ENCODE data around the gene VWA3A. TPM values are rescaled to one million over a fixed set of nuclear protein-coding genes. Genes with fewer than 3 reads are reported as not detected.

The VWA3A gene
- total RNA-seq, 1 donor from 2014 or later: not detected

DNA sequence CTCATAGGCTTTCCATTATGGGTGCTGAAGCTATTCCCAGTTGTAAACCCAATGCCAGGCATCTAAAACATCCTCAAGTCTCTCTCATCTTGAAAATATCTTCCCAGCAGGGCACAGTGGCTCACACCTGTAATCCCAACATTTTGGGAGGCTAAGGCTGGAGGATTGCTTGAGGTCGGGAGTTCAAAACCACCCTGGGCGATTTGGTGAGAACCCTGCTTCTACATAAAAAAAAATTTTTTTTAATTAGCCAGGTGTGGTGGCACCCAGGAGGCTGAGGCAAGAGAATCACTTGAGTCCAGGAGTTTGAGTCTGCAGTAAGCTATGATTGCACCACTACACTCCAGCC, 100.7 kb downstream of the VWA3A start:
- peaks cover 3% of the 10 kb centered on the region for H3K9me3 Mint-ChIP-seq (ENCODE audit: unreplicated experiment)
- H3K4me3 ChIP-seq (ENCODE audit: insufficient read depth, low read depth, low read length): peak overlapping the region; percentile 71
- H3K4me1 ChIP-seq (ENCODE audit: insufficient read depth, low read length): peaks cover 25% of the 10 kb centered on the region
- H3K9ac ChIP-seq (ENCODE audit: low read length): no peak overlapping the region
- H2AFZ ChIP-seq (ENCODE audit: low read depth, low read length): no peak overlapping the region
- H3K79me2 ChIP-seq (ENCODE audit: insufficient read depth, low read length): no peaks in the 10 kb centered on the region
- no peaks in the 10 kb centered on the region for H4K20me1 ChIP-seq (ENCODE audit: insufficient read depth, low read length)
- no peaks in the 10 kb centered on the region for H3K27me3 ChIP-seq (ENCODE audit: insufficient read depth, low read length)
- H3K4me2 ChIP-seq (ENCODE audit: low read length): peak overlapping the region; percentile 95
- H3K36me3 Mint-ChIP-seq (ENCODE audit: low read depth, unreplicated experiment): no peaks in the 10 kb centered on the region
- peaks cover 7% of the 10 kb centered on the region for H3K4me1 Mint-ChIP-seq (ENCODE audit: low read depth, unreplicated experiment)
- no peak for TF ChIP-seq EZH2 (IDR thresholded peaks at IDR 0.05; ENCODE audit: insufficient read depth, low read length)
- TF ChIP-seq, protein P1, sequence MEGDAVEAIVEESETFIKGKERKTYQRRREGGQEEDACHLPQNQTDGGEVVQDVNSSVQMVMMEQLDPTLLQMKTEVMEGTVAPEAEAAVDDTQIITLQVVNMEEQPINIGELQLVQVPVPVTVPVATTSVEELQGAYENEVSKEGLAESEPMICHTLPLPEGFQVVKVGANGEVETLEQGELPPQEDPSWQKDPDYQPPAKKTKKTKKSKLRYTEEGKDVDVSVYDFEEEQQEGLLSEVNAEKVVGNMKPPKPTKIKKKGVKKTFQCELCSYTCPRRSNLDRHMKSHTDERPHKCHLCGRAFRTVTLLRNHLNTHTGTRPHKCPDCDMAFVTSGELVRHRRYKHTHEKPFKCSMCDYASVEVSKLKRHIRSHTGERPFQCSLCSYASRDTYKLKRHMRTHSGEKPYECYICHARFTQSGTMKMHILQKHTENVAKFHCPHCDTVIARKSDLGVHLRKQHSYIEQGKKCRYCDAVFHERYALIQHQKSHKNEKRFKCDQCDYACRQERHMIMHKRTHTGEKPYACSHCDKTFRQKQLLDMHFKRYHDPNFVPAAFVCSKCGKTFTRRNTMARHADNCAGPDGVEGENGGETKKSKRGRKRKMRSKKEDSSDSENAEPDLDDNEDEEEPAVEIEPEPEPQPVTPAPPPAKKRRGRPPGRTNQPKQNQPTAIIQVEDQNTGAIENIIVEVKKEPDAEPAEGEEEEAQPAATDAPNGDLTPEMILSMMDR (IDR thresholded peaks at IDR 0.05; ENCODE audit: insufficient read depth, low read depth, low read length): no peak
- no peaks in the 10 kb centered on the region for H3K27me3 Mint-ChIP-seq (ENCODE audit: low read depth, unreplicated experiment)
- no peak overlapping the region for H3K27ac ChIP-seq (ENCODE audit: low read depth, low read length)
- H3K9me3 ChIP-seq (ENCODE audit: insufficient read depth, low read depth, low read length): no peaks in the 10 kb centered on the region
- DNase-seq (ENCODE audit: low read depth) (no peak), FAIRE-seq (no peak)
- H3K4me3 Mint-ChIP-seq (ENCODE audit: unreplicated experiment): no peak overlapping the region
- no peak overlapping the region for H3K27ac Mint-ChIP-seq (ENCODE audit: unreplicated experiment)
- no peaks in the 10 kb centered on the region for H3K36me3 ChIP-seq (ENCODE audit: insufficient read depth, low read length)

DNA sequence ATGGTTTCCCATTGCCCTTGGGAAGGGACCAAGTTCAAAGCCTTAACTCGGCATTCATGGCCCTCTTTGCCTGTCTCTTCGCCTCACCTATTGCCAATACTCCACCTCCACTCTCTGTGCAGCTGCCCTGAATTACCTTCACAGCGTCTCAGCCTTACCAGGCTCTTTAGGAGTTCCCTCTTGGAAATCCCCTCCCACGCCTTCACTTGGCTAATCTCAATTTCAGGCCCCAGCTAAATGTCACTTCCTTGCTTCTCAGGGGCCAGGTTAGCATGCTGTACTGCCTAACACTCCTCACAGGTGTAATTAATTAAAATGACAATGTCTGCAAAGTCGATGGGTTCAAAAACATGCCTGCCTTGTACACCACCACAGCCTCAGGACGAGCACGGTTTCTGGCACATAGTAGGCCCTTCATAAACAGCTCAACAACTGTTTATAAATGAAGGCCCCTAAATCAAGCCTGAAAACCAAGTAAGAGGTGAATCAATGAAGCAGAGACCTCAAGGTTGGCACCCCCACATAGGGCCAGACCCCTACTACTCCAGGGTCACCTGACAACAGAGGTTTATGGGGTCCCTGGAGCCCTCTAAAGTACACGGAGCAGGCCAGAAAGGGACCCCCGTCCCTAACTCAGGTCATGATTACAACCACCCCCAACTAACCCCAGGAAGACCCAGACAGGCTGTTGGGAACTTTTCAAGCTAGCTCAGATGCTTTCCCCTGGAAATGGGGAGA, 102.5 kb downstream of the VWA3A start:
- no peak for DNase-seq (ENCODE audit: low read depth)
- Mint-ChIP-seq H3K4me1 (ENCODE audit: low read depth, unreplicated experiment) (peaks cover 14% of the 10 kb centered on the region), H3K4me3 (ENCODE audit: unreplicated experiment) (no peak overlapping the region), H3K27ac (ENCODE audit: unreplicated experiment) (no peak overlapping the region), H3K36me3 (ENCODE audit: low read depth, unreplicated experiment) (no peaks in the 10 kb centered on the region), H3K9me3 (ENCODE audit: unreplicated experiment) (peaks cover 3% of the 10 kb centered on the region), H3K27me3 (ENCODE audit: low read depth, unreplicated experiment) (no peaks in the 10 kb centered on the region)
- Histone ChIP-seq H3K4me1 (ENCODE audit: insufficient read depth, low read length) (peaks cover 32% of the 10 kb centered on the region), H3K9ac (ENCODE audit: low read length) (no peak overlapping the region), H3K9me3 (ENCODE audit: insufficient read depth, low read depth, low read length) (no peaks in the 10 kb centered on the region), H4K20me1 (ENCODE audit: insufficient read depth, low read length) (no peaks in the 10 kb centered on the region), H3K27ac (ENCODE audit: low read depth, low read length) (no peak overlapping the region), H3K79me2 (ENCODE audit: insufficient read depth, low read length) (no peaks in the 10 kb centered on the region), H2AFZ (ENCODE audit: low read depth, low read length) (no peak overlapping the region), H3K4me3 (ENCODE audit: insufficient read depth, low read depth, low read length) (no peak overlapping the region), H3K4me2 (ENCODE audit: low read length) (no peak overlapping the region), H3K27me3 (ENCODE audit: insufficient read depth, low read length) (no peaks in the 10 kb centered on the region), H3K36me3 (ENCODE audit: insufficient read depth, low read length) (no peaks in the 10 kb centered on the region)
- no peak for TF ChIP-seq EZH2 (IDR thresholded peaks at IDR 0.05; ENCODE audit: insufficient read depth, low read length)
- TF ChIP-seq, protein P1 (IDR thresholded peaks at IDR 0.05; ENCODE audit: insufficient read depth, low read depth, low read length): no peak
- FAIRE-seq: no peak

DNA sequence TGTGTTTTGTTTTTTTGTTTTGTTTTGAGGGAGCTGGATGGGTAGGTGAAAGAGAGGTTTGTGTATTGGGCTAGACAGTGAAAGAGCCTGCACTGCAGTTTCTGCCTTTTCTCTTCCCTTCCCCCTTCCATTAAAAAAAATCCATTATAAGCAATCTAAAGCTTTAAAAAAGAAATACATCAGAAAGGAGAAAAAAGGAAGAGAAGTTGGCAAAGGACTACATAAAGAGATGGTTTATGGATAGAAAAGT, 103.0 kb downstream of the VWA3A start:
- DNase-seq (ENCODE audit: low read depth) (no peak), FAIRE-seq (no peak)
- no peak overlapping the region for H3K4me3 ChIP-seq (ENCODE audit: insufficient read depth, low read depth, low read length)
- H3K9me3 Mint-ChIP-seq (ENCODE audit: unreplicated experiment): peaks cover 3% of the 10 kb centered on the region
- H3K4me2 ChIP-seq (ENCODE audit: low read length): no peak overlapping the region
- no peaks in the 10 kb centered on the region for H3K27me3 ChIP-seq (ENCODE audit: insufficient read depth, low read length)
- no peaks in the 10 kb centered on the region for H3K36me3 ChIP-seq (ENCODE audit: insufficient read depth, low read length)
- H3K27ac ChIP-seq (ENCODE audit: low read depth, low read length): no peak overlapping the region
- H3K4me3 Mint-ChIP-seq (ENCODE audit: unreplicated experiment): peak overlapping the region; percentile 84
- no peak overlapping the region for H3K27ac Mint-ChIP-seq (ENCODE audit: unreplicated experiment)
- no peaks in the 10 kb centered on the region for H4K20me1 ChIP-seq (ENCODE audit: insufficient read depth, low read length)
- H3K4me1 Mint-ChIP-seq (ENCODE audit: low read depth, unreplicated experiment): peaks cover 14% of the 10 kb centered on the region
- no peaks in the 10 kb centered on the region for H3K9me3 ChIP-seq (ENCODE audit: insufficient read depth, low read depth, low read length)
- H3K27me3 Mint-ChIP-seq (ENCODE audit: low read depth, unreplicated experiment): no peaks in the 10 kb centered on the region
- no peak overlapping the region for H2AFZ ChIP-seq (ENCODE audit: low read depth, low read length)
- peaks cover 32% of the 10 kb centered on the region for H3K4me1 ChIP-seq (ENCODE audit: insufficient read depth, low read length)
- no peaks in the 10 kb centered on the region for H3K36me3 Mint-ChIP-seq (ENCODE audit: low read depth, unreplicated experiment)
- no peaks in the 10 kb centered on the region for H3K79me2 ChIP-seq (ENCODE audit: insufficient read depth, low read length)
- TF ChIP-seq, protein P1 (IDR thresholded peaks at IDR 0.05; ENCODE audit: insufficient read depth, low read depth, low read length): no peak
- no peak for TF ChIP-seq EZH2 (IDR thresholded peaks at IDR 0.05; ENCODE audit: insufficient read depth, low read length)
- no peak overlapping the region for H3K9ac ChIP-seq (ENCODE audit: low read length)
